GM12875 (cell line): ENCODE results near the gene XRRA1.

Experiments used
- H3K4me3 ChIP-seq: one replicate; pipeline ENCODE4 v1.5.1; 2011; ENCODE audit warnings: low read depth, low read length, control low read depth
- CTCF ChIP-seq: IDR thresholded peaks from 2 replicates; pipeline ENCODE4 v1.5.1; 2011; ENCODE audit warnings: low read depth, mild to moderate bottlenecking, control low read depth, inconsistent platforms, low read length, moderate library complexity, borderline replicate concordance; ENCODE audit not compliant: insufficient read depth

The XRRA1 gene

GRCh38 chr11:74926304-74927030, 22.4 kb downstream of the XRRA1 start:
- no peak overlapping the region for H3K4me3 ChIP-seq
- no peak for TF ChIP-seq CTCF

GRCh38 chr11:74925281-74925680, 23.6 kb downstream of the XRRA1 start:
- no peak overlapping the region for H3K4me3 ChIP-seq
- no peak for TF ChIP-seq CTCF

GRCh38 chr11:74923125-74923524, 25.8 kb downstream of the XRRA1 start:
- H3K4me3 ChIP-seq, result no peak overlapping the region
- no peak for TF ChIP-seq CTCF

- no peak overlapping the region for H3K4me3 ChIP-seq
- no peak for TF ChIP-seq CTCF
These were observed 39.1 kb downstream of the XRRA1 start for GRCh38 chr11:74909812-74910211.

GRCh38 chr11:74909385-74909784, 39.5 kb downstream of the XRRA1 start:
- H3K4me3 ChIP-seq, result no peak overlapping the region
- no peak for TF ChIP-seq CTCF

GRCh38 chr11:74905326-74905725, 43.6 kb downstream of the XRRA1 start:
- no peak for TF ChIP-seq CTCF

GRCh38 chr11:74902342-74902741, 46.5 kb downstream of the XRRA1 start:
- H3K4me3 ChIP-seq, result no peak overlapping the region
- TF ChIP-seq CTCF, result no peak

More at GRCh38 chr11:74905326-74905725, 43.6 kb downstream of the XRRA1 start:
- H3K4me3 ChIP-seq, result no peak overlapping the region
